DND-41 (cell line): Measurements from ENCODE around the gene PLCB4.

ENCODE experiments used
- ATAC-seq: fragments of 200-7000 bp; cut with Tn5 transposase; 3 replicates; pipeline ENCODE4 v1.9.1; 2021; ENCODE audit warnings: low read depth; ENCODE audit not compliant: insufficient read depth
- DNase-seq: peaks from one replicate; pipeline ENCODE4 v3.0.0-alpha.2; 2020
- H2AFZ ChIP-seq: 2 replicates; pipeline ENCODE4 v1.6.0; 2012; ENCODE audit warnings: low read depth, low read length
- H3K27ac ChIP-seq: 2 replicates; pipeline ENCODE4 v1.5.1; 2012; ENCODE audit warnings: low read length, inconsistent platforms
- H3K27me3 ChIP-seq: fragments of 200-600 bp; sonication (generic); 2 replicates; pipeline ENCODE4 v1.6.0; 2012; ENCODE audit warnings: low read length, mild to moderate bottlenecking, inconsistent platforms; ENCODE audit not compliant: insufficient read depth, poor library complexity
- H3K36me3 ChIP-seq: 2 replicates; pipeline ENCODE4 v1.5.1; 2012; ENCODE audit warnings: low read length, inconsistent platforms; ENCODE audit not compliant: insufficient read depth
- H3K4me1 ChIP-seq: 2 replicates; pipeline ENCODE4 v1.5.1; 2012; ENCODE audit warnings: mild to moderate bottlenecking, low read length; ENCODE audit not compliant: insufficient read depth
- H3K4me2 ChIP-seq: 2 replicates; pipeline ENCODE4 v1.6.0; 2012; ENCODE audit warnings: mild to moderate bottlenecking, moderate library complexity, low read length, inconsistent platforms; ENCODE audit not compliant: insufficient read depth
- H3K4me3 ChIP-seq, 2 experiments: fragments of 200-600 bp in 1 of 2; shearing (Covaris generic) in 1 of 2; 2 replicates each; pipeline ENCODE4 v1.5.1; 2012 to 2016; ENCODE audit warnings: inconsistent platforms in 2 of 2, low read length in 2 of 2, mild to moderate bottlenecking in 2 of 2, low read depth in 1 of 2, moderate library complexity in 1 of 2
- H3K79me2 ChIP-seq: 2 replicates; pipeline ENCODE4 v1.6.0; 2012; ENCODE audit warnings: low read length, inconsistent platforms; ENCODE audit not compliant: insufficient read depth
- H3K9ac ChIP-seq: 2 replicates; pipeline ENCODE4 v1.6.0; 2012; ENCODE audit warnings: low read depth, mild to moderate bottlenecking, inconsistent platforms, low read length, moderate library complexity
- H3K9me3 ChIP-seq: 2 replicates; pipeline ENCODE4 v1.5.1; 2012; ENCODE audit warnings: low read length, moderate library complexity, mild to moderate bottlenecking, inconsistent platforms; ENCODE audit not compliant: insufficient read depth, severe bottlenecking
- H4K20me1 ChIP-seq: 2 replicates; pipeline ENCODE4 v1.6.0; 2012; ENCODE audit warnings: low read length; ENCODE audit not compliant: insufficient read depth
- EZH2 ChIP-seq: IDR thresholded peaks from 3 replicates; pipeline ENCODE4 v1.6.1; 2012; ENCODE audit warnings: borderline replicate concordance, low read depth, mild to moderate bottlenecking, moderate library complexity, low read length, inconsistent platforms; ENCODE audit not compliant: severe bottlenecking
- TF ChIP-seq, protein P1 (sequence below): IDR thresholded peaks from 2 replicates; pipeline ENCODE4 v1.5.1; 2012; ENCODE audit warnings: borderline replicate concordance, low read length, moderate library complexity, mild to moderate bottlenecking; ENCODE audit not compliant: poor library complexity, severe bottlenecking; ENCODE audit errors: extremely low read depth

PLCB4 gene

DNA sequence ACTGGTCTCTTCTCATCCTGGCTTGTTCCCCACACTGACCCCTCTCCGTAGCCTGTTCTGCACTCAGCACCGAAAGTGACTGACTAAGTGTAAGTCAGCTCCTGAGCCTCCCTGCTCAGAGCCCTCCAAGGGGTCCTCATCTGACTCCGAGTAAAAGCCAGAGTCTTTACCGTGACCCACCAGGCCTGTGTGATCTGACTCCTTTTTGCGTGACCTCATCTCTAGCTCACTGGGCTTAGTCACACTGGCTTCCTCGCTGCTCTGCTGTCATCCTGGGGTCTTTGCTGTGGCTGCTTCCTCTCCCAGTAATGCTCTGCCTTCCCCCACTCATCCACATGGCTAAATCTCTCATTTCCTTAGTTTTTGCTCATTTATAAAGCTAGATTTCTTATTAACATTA lies 116.6 kb downstream of the PLCB4 start:
- Histone ChIP-seq H3K4me1 (no peaks in the 10 kb centered on the region), H4K20me1 (no peaks in the 10 kb centered on the region), H3K27me3 (no peaks in the 10 kb centered on the region), H3K9me3 (no peaks in the 10 kb centered on the region), H3K36me3 (no peaks in the 10 kb centered on the region), H3K79me2 (no peaks in the 10 kb centered on the region), H3K4me3 (no peak overlapping the region), H3K27ac (no peak overlapping the region), H3K4me2 (no peak overlapping the region), H2AFZ (no peak overlapping the region), H3K9ac (no peak overlapping the region)
- DNase-seq (no peak), ATAC-seq (no peak)
- TF ChIP-seq, protein P1, sequence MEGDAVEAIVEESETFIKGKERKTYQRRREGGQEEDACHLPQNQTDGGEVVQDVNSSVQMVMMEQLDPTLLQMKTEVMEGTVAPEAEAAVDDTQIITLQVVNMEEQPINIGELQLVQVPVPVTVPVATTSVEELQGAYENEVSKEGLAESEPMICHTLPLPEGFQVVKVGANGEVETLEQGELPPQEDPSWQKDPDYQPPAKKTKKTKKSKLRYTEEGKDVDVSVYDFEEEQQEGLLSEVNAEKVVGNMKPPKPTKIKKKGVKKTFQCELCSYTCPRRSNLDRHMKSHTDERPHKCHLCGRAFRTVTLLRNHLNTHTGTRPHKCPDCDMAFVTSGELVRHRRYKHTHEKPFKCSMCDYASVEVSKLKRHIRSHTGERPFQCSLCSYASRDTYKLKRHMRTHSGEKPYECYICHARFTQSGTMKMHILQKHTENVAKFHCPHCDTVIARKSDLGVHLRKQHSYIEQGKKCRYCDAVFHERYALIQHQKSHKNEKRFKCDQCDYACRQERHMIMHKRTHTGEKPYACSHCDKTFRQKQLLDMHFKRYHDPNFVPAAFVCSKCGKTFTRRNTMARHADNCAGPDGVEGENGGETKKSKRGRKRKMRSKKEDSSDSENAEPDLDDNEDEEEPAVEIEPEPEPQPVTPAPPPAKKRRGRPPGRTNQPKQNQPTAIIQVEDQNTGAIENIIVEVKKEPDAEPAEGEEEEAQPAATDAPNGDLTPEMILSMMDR, result no peak
- TF ChIP-seq EZH2, result no peak

DNA sequence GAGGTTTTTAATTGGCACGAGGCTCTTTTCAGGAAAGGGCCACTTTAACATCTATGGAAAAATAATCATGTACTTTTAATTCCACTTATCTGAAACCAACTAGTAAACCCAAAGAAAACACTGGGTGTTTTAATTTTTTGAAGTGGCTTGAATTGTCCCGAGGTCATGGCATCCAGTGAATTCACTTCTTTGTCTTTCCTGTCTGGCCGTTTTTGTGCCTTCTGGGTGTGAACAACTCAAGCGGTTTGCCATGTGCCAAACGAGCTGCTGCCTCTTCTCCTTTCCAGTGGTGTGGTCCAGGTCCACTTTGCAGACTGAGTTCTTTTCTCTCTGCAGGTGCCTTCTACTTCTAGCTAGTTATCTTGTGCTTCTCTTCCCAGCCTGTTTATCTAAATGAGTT lies 117.5 kb downstream of the PLCB4 start:
- no peaks in the 10 kb centered on the region for H3K27me3 ChIP-seq
- no peak overlapping the region for H3K4me3 ChIP-seq
- TF ChIP-seq EZH2, result no peak
- TF ChIP-seq, protein P1, result no peak
- ATAC-seq (no peak), DNase-seq (no peak)
- no peaks in the 10 kb centered on the region for H4K20me1 ChIP-seq
- H3K4me1 ChIP-seq, result no peaks in the 10 kb centered on the region
- H3K9me3 ChIP-seq, result no peaks in the 10 kb centered on the region
- H3K27ac ChIP-seq, result no peak overlapping the region
- H2AFZ ChIP-seq, result no peak overlapping the region
- H3K4me2 ChIP-seq, result no peak overlapping the region
- H3K36me3 ChIP-seq, result no peaks in the 10 kb centered on the region
- no peaks in the 10 kb centered on the region for H3K79me2 ChIP-seq
- H3K9ac ChIP-seq, result no peak overlapping the region

DNA sequence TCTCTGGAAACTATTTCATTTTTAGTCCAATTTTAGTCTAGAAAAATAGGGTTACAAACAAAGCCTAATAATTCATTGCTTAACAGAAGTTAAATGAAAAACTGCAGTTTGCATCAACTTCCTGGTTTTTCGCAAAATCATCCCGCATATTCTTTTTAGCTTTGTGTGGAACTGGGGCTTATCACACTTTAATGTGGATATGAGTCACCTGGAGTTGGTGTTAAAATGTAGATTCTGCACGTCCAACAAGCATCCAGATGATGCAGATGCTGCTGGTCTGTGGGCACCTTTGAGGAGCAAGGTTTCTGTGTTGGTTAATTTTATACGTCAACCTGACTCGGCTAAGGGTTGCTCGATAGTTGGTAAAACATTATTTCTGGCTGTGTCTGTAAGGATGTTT lies 126.1 kb downstream of the PLCB4 start:
- ATAC-seq, result no peak
- H3K36me3 ChIP-seq, result no peaks in the 10 kb centered on the region
- no peak overlapping the region for H3K27ac ChIP-seq
- DNase-seq, result no peak
- no peak overlapping the region for H2AFZ ChIP-seq
- no peaks in the 10 kb centered on the region for H3K27me3 ChIP-seq
- H3K79me2 ChIP-seq, result no peaks in the 10 kb centered on the region
- no peaks in the 10 kb centered on the region for H3K4me1 ChIP-seq
- H3K9me3 ChIP-seq, result no peaks in the 10 kb centered on the region
- TF ChIP-seq, protein P1, result no peak
- no peak for TF ChIP-seq EZH2
- H3K9ac ChIP-seq, result no peak overlapping the region
- H3K4me3 ChIP-seq, result no peak overlapping the region
- no peak overlapping the region for H3K4me2 ChIP-seq
- H4K20me1 ChIP-seq, result no peaks in the 10 kb centered on the region

DNA sequence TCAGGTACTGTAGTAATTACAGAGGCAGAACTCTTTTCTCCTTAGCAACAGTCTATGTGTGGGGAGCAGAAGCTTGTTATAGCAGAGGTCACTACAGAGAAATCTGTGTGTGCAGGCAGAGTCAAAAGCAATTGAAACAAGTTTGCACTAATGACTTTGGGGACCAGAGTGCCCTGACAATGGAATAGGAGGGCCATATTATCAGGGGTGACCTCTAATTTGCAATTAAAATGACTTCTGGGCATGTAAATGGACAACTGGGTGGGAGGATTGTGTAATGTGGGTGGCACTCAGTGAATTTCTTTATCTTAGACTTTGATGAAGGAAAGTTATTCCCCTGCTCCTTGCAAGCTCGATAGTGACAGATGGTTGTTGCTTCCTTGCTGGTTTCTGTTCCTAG lies 127.2 kb downstream of the PLCB4 start:
- no peak overlapping the region for H3K9ac ChIP-seq
- ATAC-seq (no peak), DNase-seq (no peak)
- H3K9me3 ChIP-seq, result no peaks in the 10 kb centered on the region
- H3K4me1 ChIP-seq, result no peaks in the 10 kb centered on the region
- H3K36me3 ChIP-seq, result no peaks in the 10 kb centered on the region
- H3K4me2 ChIP-seq, result no peak overlapping the region
- no peaks in the 10 kb centered on the region for H3K27me3 ChIP-seq
- H3K27ac ChIP-seq, result no peak overlapping the region
- no peak for TF ChIP-seq EZH2
- TF ChIP-seq, protein P1, result no peak
- no peak overlapping the region for H2AFZ ChIP-seq
- H3K79me2 ChIP-seq, result no peaks in the 10 kb centered on the region
- H3K4me3 ChIP-seq, result no peak overlapping the region
- H4K20me1 ChIP-seq, result no peaks in the 10 kb centered on the region
